GM18909 (cell line): ENCODE data around the gene ZFP64.
"Not testable (repeated sequence)": the region's sequence is repeated elsewhere in the genome, so short reads cannot be mapped to it uniquely, and the experiment has no call there.

Experiments
- ATAC-seq: cut with Tn5 transposase; IDR thresholded peaks from one replicate; pipeline ENCODE4 v1.9.1; 2021; ENCODE audit warnings: mild to moderate bottlenecking; ENCODE audit not compliant: unreplicated experiment, poor library complexity

ZFP64 gene

GRCh38 chr20:52191132-52191915 is at the start of gene ZFP64:
Gene ZFP64 (minus strand): TSS chr20:52191779. CDS start chr20:52191636, 143 bp downstream.
- peak; percentile 77 for ATAC-seq

GRCh38 chr20:52240802-52241201 is 49.2 kb upstream of the ZFP64 start:
- no peak for ATAC-seq

GRCh38 chr20:52239102-52239501 is 47.5 kb upstream of the ZFP64 start:
- ATAC-seq, result no peak

- ATAC-seq, result no peak
These were observed 44.7 kb upstream of the ZFP64 start for GRCh38 chr20:52236292-52236691.

- no peak for ATAC-seq
These were observed 43.5 kb upstream of the ZFP64 start for GRCh38 chr20:52235129-52235528.

- no peak for ATAC-seq
These were observed 42.9 kb upstream of the ZFP64 start for GRCh38 chr20:52234302-52235045.

GRCh38 chr20:52231230-52231746 is 39.7 kb upstream of the ZFP64 start:
- ATAC-seq, result no peak

GRCh38 chr20:52230409-52230808 is 38.8 kb upstream of the ZFP64 start:
- peak; percentile 48 for ATAC-seq

GRCh38 chr20:52229346-52229745 is 37.8 kb upstream of the ZFP64 start:
- ATAC-seq, result not testable (repeated sequence)

GRCh38 chr20:52226370-52226769 is 34.8 kb upstream of the ZFP64 start:
- ATAC-seq, result no peak

GRCh38 chr20:52224920-52225319 is 33.3 kb upstream of the ZFP64 start:
- ATAC-seq, result no peak

GRCh38 chr20:52221362-52221761 is 29.8 kb upstream of the ZFP64 start:
- ATAC-seq, result not testable (repeated sequence)

- ATAC-seq, result not testable (repeated sequence)
These were observed 29.3 kb upstream of the ZFP64 start for GRCh38 chr20:52220891-52221290.

GRCh38 chr20:52219441-52219840 is 27.9 kb upstream of the ZFP64 start:
- no peak for ATAC-seq

- no peak for ATAC-seq
These were observed 26.3 kb upstream of the ZFP64 start for GRCh38 chr20:52217689-52218395.

- no peak for ATAC-seq
These were observed 22.4 kb upstream of the ZFP64 start for GRCh38 chr20:52213995-52214394.

GRCh38 chr20:52212943-52213342 is 21.4 kb upstream of the ZFP64 start:
- ATAC-seq, result no peak

- no peak for ATAC-seq
These were observed 18.7 kb upstream of the ZFP64 start for GRCh38 chr20:52210037-52210990.

- ATAC-seq, result no peak
These were observed 17.6 kb upstream of the ZFP64 start for GRCh38 chr20:52209154-52209571.
